WTC11 (cell line): ENCODE data around the gene SCAI. TPM values are rescaled to one million over a fixed set of nuclear protein-coding genes. Genes with fewer than 3 reads are reported as not detected.

ENCODE experiments used
- ATAC-seq: fragments of 200-7000 bp; cut with Tn5 transposase; 2 replicates; pipeline ENCODE4 v1.10.0; 2021; ENCODE audit warnings: mild to moderate bottlenecking, moderate library complexity
- CTCF ChIA-PET: fragments of 300-600 bp; sonication (Branson Sonifier 250); formaldehyde crosslinking; loops from one replicate; lab custom pipeline; 2021; ENCODE audit warnings: antibody characterized with exemption; lab: Charles Lee
- POLR2A ChIA-PET: fragments of 350-600 bp; sonication (Branson Sonifier 250); formaldehyde crosslinking; loops from one replicate; lab custom pipeline; 2021; ENCODE audit warnings: antibody characterized with exemption; lab: Charles Lee
- DNase-seq: peaks from one replicate; pipeline ENCODE4 v3.0.0; 2021; ENCODE audit warnings: low spot score
- H3K27ac Mint-ChIP-seq: 2 replicates; pipeline ENCODE4 v1.8.0; 2021; ENCODE audit warnings: mixed read lengths
- H3K27me3 Mint-ChIP-seq: 2 replicates; pipeline ENCODE4 v1.8.0; 2021; ENCODE audit warnings: low read depth, mild to moderate bottlenecking, moderate library complexity, mixed read lengths
- H3K36me3 Mint-ChIP-seq: 2 replicates; pipeline ENCODE4 v1.8.0; 2021; ENCODE audit warnings: mixed read lengths
- H3K4me1 Mint-ChIP-seq: 2 replicates; pipeline ENCODE4 v1.8.0; 2022; ENCODE audit warnings: mixed read lengths
- H3K4me3 Mint-ChIP-seq: 2 replicates; pipeline ENCODE4 v1.8.0; 2021; ENCODE audit warnings: mild to moderate bottlenecking, moderate library complexity, mixed read lengths
- H3K9me3 Mint-ChIP-seq: 2 replicates; pipeline ENCODE4 v1.8.0; 2021; ENCODE audit warnings: mixed read lengths
- AFF4 ChIP-seq: sonication (generic); formaldehyde crosslinking; IDR thresholded peaks from 2 replicates; pipeline ENCODE4 v1.8.1; 2023; ENCODE audit warnings: mild to moderate bottlenecking, missing genetic modification reagents, borderline replicate concordance
- ATF3 ChIP-seq: sonication (generic); formaldehyde crosslinking; conservative IDR thresholded peaks from 2 replicates; pipeline ENCODE4 v1.8.1; 2022; ENCODE audit warnings: mild to moderate bottlenecking, missing genetic modification reagents
- CDX4 ChIP-seq: fragments of 250-450 bp; sonication (Bioruptor Pico); IDR thresholded peaks from 2 replicates; pipeline ENCODE4 v1.9.0; 2021; ENCODE audit warnings: moderate library complexity, mild to moderate bottlenecking, inconsistent platforms, borderline replicate concordance
- CREM ChIP-seq: sonication (generic); formaldehyde crosslinking; IDR thresholded peaks from 2 replicates; pipeline ENCODE4 v1.8.1; 2022; ENCODE audit warnings: mild to moderate bottlenecking, missing genetic modification reagents, moderate library complexity
- CTCF ChIP-seq: fragments of 200-600 bp; IDR thresholded peaks from 2 replicates; pipeline ENCODE4 v1.8.0; 2022; ENCODE audit warnings: antibody characterized with exemption
- E2F4 ChIP-seq: sonication (generic); formaldehyde crosslinking; IDR thresholded peaks from 2 replicates; pipeline ENCODE4 v1.8.1; 2022; ENCODE audit warnings: low read depth, mild to moderate bottlenecking, moderate library complexity, missing genetic modification reagents, borderline replicate concordance
- ELF4 ChIP-seq: sonication (generic); formaldehyde crosslinking; IDR thresholded peaks from 2 replicates; pipeline ENCODE4 v1.8.1; 2022; ENCODE audit warnings: low read depth, mild to moderate bottlenecking, moderate library complexity, missing genetic modification reagents
- FOXP4 ChIP-seq: sonication (generic); formaldehyde crosslinking; IDR thresholded peaks from 2 replicates; pipeline ENCODE4 v1.8.0; 2022; ENCODE audit warnings: mild to moderate bottlenecking, missing genetic modification reagents
- GABPB1 ChIP-seq: sonication (generic); formaldehyde crosslinking; IDR thresholded peaks from 2 replicates; pipeline ENCODE4 v1.8.1; 2023; ENCODE audit warnings: mild to moderate bottlenecking, missing genetic modification reagents
- GRHL2 ChIP-seq: fragments of 250-450 bp; sonication (Bioruptor Pico); IDR thresholded peaks from 2 replicates; pipeline ENCODE4 v1.8.0; 2022; ENCODE audit warnings: mild to moderate bottlenecking, moderate library complexity; ENCODE audit not compliant: insufficient replicate concordance, severe bottlenecking
- HMGA2 ChIP-seq: fragments of 250-450 bp; sonication (Bioruptor Pico); IDR thresholded peaks from 2 replicates; pipeline ENCODE4 v1.4.0; 2021; ENCODE audit warnings: mild to moderate bottlenecking, moderate library complexity
- KAT7 ChIP-seq: sonication (generic); formaldehyde crosslinking; IDR thresholded peaks from 2 replicates; pipeline ENCODE4 v1.8.1; 2023; ENCODE audit warnings: missing genetic modification reagents, mild to moderate bottlenecking, borderline replicate concordance
- MXD4 ChIP-seq: fragments of 250-450 bp; sonication (Bioruptor Pico); IDR thresholded peaks from 2 replicates; pipeline ENCODE4 v1.8.0; 2021; ENCODE audit warnings: mild to moderate bottlenecking, moderate library complexity, borderline replicate concordance
- MYBL2 ChIP-seq: sonication (generic); formaldehyde crosslinking; IDR thresholded peaks from 2 replicates; pipeline ENCODE4 v1.8.1; 2023; ENCODE audit warnings: mild to moderate bottlenecking, moderate library complexity, missing genetic modification reagents
- NR3C1 ChIP-seq: sonication (generic); formaldehyde crosslinking; conservative IDR thresholded peaks from 2 replicates; pipeline ENCODE4 v1.8.1; 2023; ENCODE audit warnings: low read depth, mild to moderate bottlenecking, missing genetic modification reagents
- PRDM15 ChIP-seq: sonication (generic); formaldehyde crosslinking; IDR thresholded peaks from 2 replicates; pipeline ENCODE4 v1.8.0; 2022; ENCODE audit warnings: missing genetic modification reagents
- TCF7 ChIP-seq: sonication (generic); formaldehyde crosslinking; IDR thresholded peaks from 2 replicates; pipeline ENCODE4 v1.8.0; 2022; ENCODE audit warnings: mild to moderate bottlenecking, low read depth, missing genetic modification reagents, moderate library complexity
- USF2 ChIP-seq: sonication (generic); formaldehyde crosslinking; IDR thresholded peaks from 2 replicates; pipeline ENCODE4 v1.8.1; 2023; ENCODE audit warnings: mild to moderate bottlenecking, missing genetic modification reagents, moderate library complexity
- ZSCAN18 ChIP-seq: fragments of 250-450 bp; sonication (Bioruptor Pico); IDR thresholded peaks from 2 replicates; pipeline ENCODE4 v2.1.2; 2022; ENCODE audit warnings: mild to moderate bottlenecking, moderate library complexity
- total RNA-seq: library from RNA; stranded (reverse); gene quantifications from 3 replicates; pipeline ENCODE4 v1.2.3, GENCODE V29; 2021

The SCAI gene
- total RNA-seq, 1 experiment from 2014 or later: 20.4 TPM

GRCh38 chr9:124934290-124934689 lies 209.0 kb downstream of the SCAI start (continued):
- TF ChIP-seq PRDM15 (CRISPR knock-in tag): no peak
- no peak for TF ChIP-seq MXD4 (CRISPR knock-in tag)
- no peak for TF ChIP-seq MYBL2 (CRISPR knock-in tag)
- no peak for TF ChIP-seq ZSCAN18 (CRISPR knock-in tag)
- TF ChIP-seq NR3C1: no peak
- no peak for TF ChIP-seq FOXP4 (CRISPR knock-in tag)
- no peak for TF ChIP-seq HMGA2
- TF ChIP-seq GRHL2: no peak
- TF ChIP-seq ATF3 (CRISPR knock-in tag): no peak
- TF ChIP-seq GABPB1 (CRISPR knock-in tag): no peak
- TF ChIP-seq CREM (CRISPR knock-in tag): no peak
- TF ChIP-seq TCF7 (CRISPR knock-in tag): no peak
- TF ChIP-seq ELF4 (CRISPR knock-in tag): no peak

GRCh38 chr9:124932333-124932732 lies 211.0 kb downstream of the SCAI start:
- Mint-ChIP-seq H3K27ac (no peak overlapping the region), H3K27me3 (no peaks in the 10 kb centered on the region), H3K36me3 (peaks cover 2% of the 10 kb centered on the region; the same call in 1 of the 2 replicates), H3K9me3 (no peaks in the 10 kb centered on the region), H3K4me1 (no peaks in the 10 kb centered on the region), H3K4me3 (no peak overlapping the region)
- CTCF ChIA-PET: no interaction called here
- POLR2A ChIA-PET: no interaction called here
- DNase-seq (no peak), ATAC-seq (no peak)
- TF ChIP-seq CDX4 (CRISPR knock-in tag): no peak
- TF ChIP-seq CTCF: no peak
- no peak for TF ChIP-seq KAT7 (CRISPR knock-in tag)
- TF ChIP-seq USF2: no peak
- TF ChIP-seq GABPB1 (CRISPR knock-in tag): no peak
- no peak for TF ChIP-seq AFF4 (CRISPR knock-in tag)
- no peak for TF ChIP-seq E2F4 (CRISPR knock-in tag)
